GM13976 (cell line): ENCODE results near the gene CCDC177.

Experiments used
- DNase-seq: peaks from one replicate; pipeline ENCODE4 v3.0.0; 2012; ENCODE audit warnings: low spot score
- in situ Hi-C: fragments of 300-500 bp; cut with MboI; formaldehyde crosslinking; loops from one replicate; pipeline ENCODE4 v1.12.0; 2022; ENCODE audit warnings: low sequenced_read_pairs, mixed read lengths, inconsistent platforms; ENCODE audit not compliant: unreplicated experiment
- TF ChIP-seq, protein P1 (sequence below): IDR thresholded peaks from 2 replicates; pipeline ENCODE4 v1.5.1; 2012; ENCODE audit warnings: borderline replicate concordance, mild to moderate bottlenecking; ENCODE audit not compliant: insufficient read depth; ENCODE audit errors: extremely low read depth, missing control alignments, control extremely low read depth

The CCDC177 gene

DNA sequence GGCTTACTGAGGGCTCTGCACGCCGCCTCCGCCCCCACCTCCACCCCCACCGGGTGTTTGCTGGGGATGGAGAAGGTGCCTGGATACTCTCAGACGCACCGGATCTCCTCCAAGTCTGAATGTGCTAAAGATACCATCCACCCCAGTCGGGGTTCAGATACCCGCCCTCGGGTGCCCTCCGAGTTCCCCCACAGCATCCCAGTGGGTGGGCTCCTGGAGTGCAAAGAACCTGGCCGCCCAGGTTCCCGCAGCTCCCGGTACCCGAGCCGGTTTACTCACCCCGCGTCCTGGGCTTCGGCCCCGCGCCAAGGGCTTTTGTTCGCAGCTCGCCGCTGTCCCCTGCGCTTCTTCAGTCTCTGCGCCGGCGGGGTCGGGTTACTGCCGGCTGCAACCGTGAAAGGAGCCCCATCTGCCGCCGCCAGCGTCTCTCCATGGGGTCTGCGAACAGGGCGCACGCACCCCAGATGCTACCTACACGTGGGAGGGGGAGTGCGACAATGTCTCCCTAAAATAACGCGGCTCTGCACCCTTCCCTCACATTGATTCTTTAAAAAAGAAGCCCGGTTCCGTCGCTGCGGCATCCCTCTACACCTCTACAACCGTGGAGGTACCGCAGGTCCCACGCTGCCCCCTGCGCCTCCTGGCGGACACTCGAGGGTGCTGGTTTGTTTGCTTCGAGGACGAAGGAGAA, at the start of gene CCDC177:
Gene CCDC177, minus strand, starts transcription at position 609 of the 691 bp plus-strand sequence. CDS start 1,249 bp downstream, outside the sequence.
- in situ Hi-C loops = no loop called here
- peak; percentile 85 for DNase-seq
- TF ChIP-seq, protein P1, sequence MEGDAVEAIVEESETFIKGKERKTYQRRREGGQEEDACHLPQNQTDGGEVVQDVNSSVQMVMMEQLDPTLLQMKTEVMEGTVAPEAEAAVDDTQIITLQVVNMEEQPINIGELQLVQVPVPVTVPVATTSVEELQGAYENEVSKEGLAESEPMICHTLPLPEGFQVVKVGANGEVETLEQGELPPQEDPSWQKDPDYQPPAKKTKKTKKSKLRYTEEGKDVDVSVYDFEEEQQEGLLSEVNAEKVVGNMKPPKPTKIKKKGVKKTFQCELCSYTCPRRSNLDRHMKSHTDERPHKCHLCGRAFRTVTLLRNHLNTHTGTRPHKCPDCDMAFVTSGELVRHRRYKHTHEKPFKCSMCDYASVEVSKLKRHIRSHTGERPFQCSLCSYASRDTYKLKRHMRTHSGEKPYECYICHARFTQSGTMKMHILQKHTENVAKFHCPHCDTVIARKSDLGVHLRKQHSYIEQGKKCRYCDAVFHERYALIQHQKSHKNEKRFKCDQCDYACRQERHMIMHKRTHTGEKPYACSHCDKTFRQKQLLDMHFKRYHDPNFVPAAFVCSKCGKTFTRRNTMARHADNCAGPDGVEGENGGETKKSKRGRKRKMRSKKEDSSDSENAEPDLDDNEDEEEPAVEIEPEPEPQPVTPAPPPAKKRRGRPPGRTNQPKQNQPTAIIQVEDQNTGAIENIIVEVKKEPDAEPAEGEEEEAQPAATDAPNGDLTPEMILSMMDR = peak; percentile 79

DNA sequence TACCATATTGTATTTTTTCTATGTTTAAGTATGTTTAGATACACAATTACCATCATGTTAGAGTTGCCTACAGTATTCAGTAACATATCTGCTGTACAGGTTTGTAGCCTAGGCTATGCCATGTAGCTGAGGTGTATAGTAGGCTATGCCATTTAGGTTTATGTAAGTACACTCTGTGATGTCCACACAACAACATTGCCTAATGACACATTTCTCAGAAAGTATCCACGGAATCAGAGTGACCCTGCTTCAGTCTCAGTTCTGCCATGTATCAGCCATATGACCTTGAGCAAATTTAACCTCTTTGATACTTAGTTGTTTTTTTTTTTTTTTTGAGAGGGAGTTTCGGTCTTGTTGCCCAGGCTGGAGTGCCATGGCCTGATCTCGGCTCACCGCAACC, 49.5 kb upstream of the CCDC177 start:
- no peak for DNase-seq
- in situ Hi-C loops = no loop called here
- TF ChIP-seq, protein P1 = no peak

DNA sequence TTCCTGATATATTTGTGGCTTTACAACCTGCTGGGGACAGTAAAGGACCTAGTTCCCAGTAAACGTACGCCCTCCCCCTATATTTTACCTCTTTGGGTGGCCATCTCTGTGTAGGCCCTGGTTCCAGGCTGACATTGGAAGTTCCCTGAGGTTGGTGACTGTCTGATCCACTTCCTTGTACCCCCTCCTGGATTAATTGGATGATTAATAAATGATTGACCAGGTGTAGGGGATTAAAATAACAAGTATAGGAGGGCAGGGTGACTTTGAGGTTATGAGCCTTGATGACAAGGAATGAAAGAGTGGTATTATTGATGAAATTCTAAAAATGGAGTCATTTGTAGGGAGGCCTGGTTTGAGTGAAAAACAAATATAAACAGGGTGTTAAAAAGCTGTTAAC, 46.3 kb upstream of the CCDC177 start:
- no peak for DNase-seq
- in situ Hi-C loops = no loop called here
- TF ChIP-seq, protein P1 = no peak

DNA sequence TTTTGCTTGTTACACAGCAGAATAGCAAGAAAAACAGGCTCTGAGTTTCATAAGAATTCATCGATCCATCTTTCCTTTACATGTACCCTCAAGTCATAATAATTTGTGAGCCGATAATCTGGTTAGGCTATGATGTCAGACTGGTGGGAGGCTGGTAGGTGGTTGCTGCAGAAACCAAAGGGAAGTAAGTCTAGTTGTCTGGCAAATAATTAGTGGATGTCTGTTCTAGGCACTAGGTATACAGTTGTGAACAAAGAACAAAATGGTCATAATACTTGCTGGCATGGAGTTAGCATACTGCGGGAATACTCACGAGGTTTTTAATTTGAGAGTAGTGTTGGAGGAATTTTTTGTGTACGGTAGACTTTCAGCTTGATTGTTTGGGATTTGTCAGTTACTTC, 45.5 kb upstream of the CCDC177 start:
- no peak for DNase-seq
- in situ Hi-C loops = no loop called here
- TF ChIP-seq, protein P1 = no peak

DNA sequence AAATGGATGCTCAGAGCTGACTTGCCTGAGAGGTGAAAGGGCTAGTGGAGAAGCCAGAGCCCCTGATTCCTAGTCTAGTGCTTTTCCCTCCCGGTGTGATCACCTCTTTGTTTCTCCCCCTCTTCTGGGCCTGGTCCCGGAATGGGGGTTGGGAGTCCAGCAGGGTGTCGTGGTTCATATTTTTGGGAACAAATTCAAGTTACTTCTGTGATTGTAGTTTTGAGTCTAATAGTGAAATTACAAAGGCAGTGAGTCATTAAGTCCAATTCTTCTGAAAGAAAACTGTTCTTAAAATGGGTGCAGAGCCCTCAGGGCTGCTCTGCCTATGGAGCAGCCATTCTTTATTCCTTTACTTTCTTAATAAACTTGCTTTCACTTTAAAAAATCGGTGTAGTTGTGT, 44.3 kb upstream of the CCDC177 start:
- TF ChIP-seq, protein P1 = no peak
- no peak for DNase-seq
- in situ Hi-C loops = no loop called here

DNA sequence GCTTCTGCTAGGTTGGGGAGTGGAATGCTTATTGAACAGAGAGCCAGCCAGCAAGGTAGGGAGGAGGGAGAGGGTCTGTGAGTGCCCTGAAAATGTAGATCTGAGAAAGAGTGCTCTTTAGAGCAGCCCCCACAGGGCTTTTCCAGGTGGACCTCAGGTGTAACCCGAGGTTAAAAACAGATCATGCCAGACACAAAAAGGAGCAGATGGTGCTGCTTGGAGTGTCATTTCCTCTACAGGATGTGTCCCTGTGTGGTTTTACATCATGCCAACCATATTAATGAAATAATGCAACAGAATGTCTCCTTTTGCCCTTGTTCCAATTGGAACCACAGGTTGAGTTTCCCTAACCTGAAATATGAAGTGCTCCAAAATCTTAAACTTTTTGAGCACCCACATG, 43.1 kb upstream of the CCDC177 start:
- in situ Hi-C loops = no loop called here
- DNase-seq = no peak
- TF ChIP-seq, protein P1 = no peak
